Esophagus squamous epithelium (tissue), 4 donors: ENCODE measurements around the gene EIF4EBP2.

ENCODE experiments used
- POLR2A ChIP-seq, 4 donors: fragments of 450-650 bp; IDR thresholded peaks; one replicate each; pipeline ENCODE4 v1.6.1; 2017; ENCODE audit warnings: antibody characterized with exemption in 4 of 4, mild to moderate bottlenecking in 4 of 4, moderate library complexity in 3 of 4
- TF ChIP-seq, protein P1 (sequence below), 6 experiments: fragments of 450-650 bp in 4 of 6; fragments of 200-600 bp in 2 of 6; sonication (generic) in 2 of 6; IDR thresholded peaks; one replicate each; pipeline ENCODE4 v1.5.1; 2016 to 2019; ENCODE audit warnings: antibody characterized with exemption in 6 of 6, mild to moderate bottlenecking in 4 of 6, moderate library complexity in 4 of 6

DNA sequence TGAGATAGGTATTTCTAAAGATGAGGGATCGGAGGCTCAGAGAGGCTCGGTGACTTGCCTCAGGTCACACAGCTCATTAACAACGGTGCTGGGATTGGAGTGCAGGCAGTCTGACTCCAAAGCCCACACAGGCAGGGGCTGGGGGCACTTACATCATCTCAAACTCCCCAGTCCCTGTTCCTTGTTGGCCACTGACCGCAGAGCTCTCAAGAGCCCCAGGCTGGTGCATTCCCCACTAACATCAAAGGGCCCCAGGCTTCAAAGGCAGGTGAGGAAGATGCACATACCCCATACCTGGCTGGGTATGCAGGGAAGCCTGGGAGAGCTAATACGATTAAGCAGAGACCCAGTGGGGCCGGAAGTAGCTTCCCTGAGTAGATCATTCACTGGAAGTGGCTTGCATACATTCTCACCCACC lies 51.3 kb downstream of the EIF4EBP2 start:
- TF ChIP-seq, protein P1, sequence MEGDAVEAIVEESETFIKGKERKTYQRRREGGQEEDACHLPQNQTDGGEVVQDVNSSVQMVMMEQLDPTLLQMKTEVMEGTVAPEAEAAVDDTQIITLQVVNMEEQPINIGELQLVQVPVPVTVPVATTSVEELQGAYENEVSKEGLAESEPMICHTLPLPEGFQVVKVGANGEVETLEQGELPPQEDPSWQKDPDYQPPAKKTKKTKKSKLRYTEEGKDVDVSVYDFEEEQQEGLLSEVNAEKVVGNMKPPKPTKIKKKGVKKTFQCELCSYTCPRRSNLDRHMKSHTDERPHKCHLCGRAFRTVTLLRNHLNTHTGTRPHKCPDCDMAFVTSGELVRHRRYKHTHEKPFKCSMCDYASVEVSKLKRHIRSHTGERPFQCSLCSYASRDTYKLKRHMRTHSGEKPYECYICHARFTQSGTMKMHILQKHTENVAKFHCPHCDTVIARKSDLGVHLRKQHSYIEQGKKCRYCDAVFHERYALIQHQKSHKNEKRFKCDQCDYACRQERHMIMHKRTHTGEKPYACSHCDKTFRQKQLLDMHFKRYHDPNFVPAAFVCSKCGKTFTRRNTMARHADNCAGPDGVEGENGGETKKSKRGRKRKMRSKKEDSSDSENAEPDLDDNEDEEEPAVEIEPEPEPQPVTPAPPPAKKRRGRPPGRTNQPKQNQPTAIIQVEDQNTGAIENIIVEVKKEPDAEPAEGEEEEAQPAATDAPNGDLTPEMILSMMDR (IDR thresholded peaks at IDR 0.05) = no peak
- no peak for TF ChIP-seq POLR2A (IDR thresholded peaks at IDR 0.05)
